Gastrocnemius medialis (tissue), 4 donors: ENCODE measurements around the gene ATP6V1F. TPM values are rescaled to one million over a fixed set of nuclear protein-coding genes. Genes with fewer than 3 reads are reported as not detected.

Source experiments
- ATAC-seq, 2 donors: fragments of 150-250 bp; one replicate each; pipeline ENCODE4 v1.9.1; 2016
- DNase-seq, 2 donors: peaks; one replicate each; pipeline ENCODE4 v3.0.0-alpha.2; 2019
- H3K27ac ChIP-seq, 4 donors: fragments of 200-600 bp; sonication (generic); 1 replicate in 1 of 4; 2 replicates in 3 of 4; pipeline ENCODE4 v1.5.1; 2016 to 2018; ENCODE audit warnings: mild to moderate bottlenecking in 2 of 4, moderate library complexity in 1 of 4
- H3K27me3 ChIP-seq, 3 donors: fragments of 200-600 bp; sonication (generic) in 2 of 3; 1 replicate in 1 of 3; 2 replicates in 2 of 3; pipeline versions ENCODE4 v1.5.1 to v1.6.0; 2016 to 2019; ENCODE audit warnings: mild to moderate bottlenecking in 1 of 3, moderate library complexity in 1 of 3
- H3K36me3 ChIP-seq, 2 donors: fragments of 200-600 bp; sonication (generic) in 1 of 2; one replicate each; pipeline ENCODE4 v1.5.1; 2017 to 2018
- H3K4me1 ChIP-seq, 2 donors: fragments of 200-600 bp; sonication (generic) in 1 of 2; one replicate each; pipeline ENCODE4 v1.5.1; 2016 to 2017; ENCODE audit warnings: mild to moderate bottlenecking in 2 of 2
- H3K4me3 ChIP-seq, 4 donors: fragments of 200-600 bp; sonication (generic) in 3 of 4; 1 replicate in 1 of 4; 2 replicates in 3 of 4; pipeline ENCODE4 v1.5.1; 2016 to 2019; ENCODE audit warnings: mild to moderate bottlenecking in 2 of 4
- H3K9me3 ChIP-seq, 3 donors: fragments of 200-600 bp; sonication (generic) in 2 of 3; 1 replicate in 1 of 3; 2 replicates in 2 of 3; pipeline ENCODE4 v1.5.1; 2016 to 2019
- POLR2A ChIP-seq, 2 donors: fragments of 450-650 bp; IDR thresholded peaks; one replicate each; pipeline ENCODE4 v1.6.1; 2017; ENCODE audit warnings: antibody characterized with exemption in 2 of 2, mild to moderate bottlenecking in 2 of 2, moderate library complexity in 2 of 2
- in situ Hi-C, 4 donors: fragments of 200-750 bp; cut with MboI; loops; one replicate each; pipeline versions ENCODE4 v1.15.0 to v1.8.0; 2017; ENCODE audit warnings: low sequenced_read_pairs in 4 of 4
- intact Hi-C: fragments of 100-400 bp; cut with DNase I; formaldehyde crosslinking; loops from one replicate; pipeline ENCODE4 v1.15.1; 2023; ENCODE audit warnings: low total_unique reads
- total RNA-seq, 4 donors: library from RNA; depleted of rRNA; stranded (reverse); fragments of >200 nt; gene quantifications; one replicate each; pipeline versions ENCODE4 v1.1.0 to v1.2.3, GENCODE V29; 2016
- TF ChIP-seq, protein P1 (sequence below), 5 experiments: fragments of 450-650 bp in 3 of 5; fragments of 200-600 bp in 2 of 5; sonication (generic) in 2 of 5; IDR thresholded peaks in 4 of 5; conservative IDR thresholded peaks in 1 of 5; 1 replicate in 4 of 5; 2 replicates in 1 of 5; pipeline ENCODE4 v1.5.1; 2016 to 2019; ENCODE audit warnings: antibody characterized with exemption in 5 of 5, mild to moderate bottlenecking in 3 of 5, moderate library complexity in 3 of 5

ATP6V1F gene
- 10 to 100 TPM; 79.3 to 99.2 (median 82.3) TPM for total RNA-seq

- Histone ChIP-seq H3K4me3 (peak within 1 kb of the TSS; percentile 72 to 88 (median 79)), H3K27ac (peak within 1 kb of the TSS; percentile 82 to 91 (median 84)), H3K27me3 (no peaks in the 10 kb centered on the region), H3K36me3 (no peaks in the 10 kb centered on the region), H3K4me1 (peaks cover 31 to 45% of the 10 kb centered on the region in 2 donors), H3K9me3 (no peaks in the 10 kb centered on the region)
- peak; percentile 68 to 85 for ATAC-seq
- peak; percentile 95 to 97 for DNase-seq
- intact Hi-C loops (loop anchor here (2.0 kb wide), 2 partner anchors 20 to 32 kb away; partner anchors contain the start of gene FLNC), in situ Hi-C loops (loop anchor here in 2 of 4 donors (10.0 to 25.0 kb wide), 2 partner anchors 118 to 401 kb away; partner anchors contain the start of gene HILPDA (in 1 of the 2))
- TF ChIP-seq, protein P1, sequence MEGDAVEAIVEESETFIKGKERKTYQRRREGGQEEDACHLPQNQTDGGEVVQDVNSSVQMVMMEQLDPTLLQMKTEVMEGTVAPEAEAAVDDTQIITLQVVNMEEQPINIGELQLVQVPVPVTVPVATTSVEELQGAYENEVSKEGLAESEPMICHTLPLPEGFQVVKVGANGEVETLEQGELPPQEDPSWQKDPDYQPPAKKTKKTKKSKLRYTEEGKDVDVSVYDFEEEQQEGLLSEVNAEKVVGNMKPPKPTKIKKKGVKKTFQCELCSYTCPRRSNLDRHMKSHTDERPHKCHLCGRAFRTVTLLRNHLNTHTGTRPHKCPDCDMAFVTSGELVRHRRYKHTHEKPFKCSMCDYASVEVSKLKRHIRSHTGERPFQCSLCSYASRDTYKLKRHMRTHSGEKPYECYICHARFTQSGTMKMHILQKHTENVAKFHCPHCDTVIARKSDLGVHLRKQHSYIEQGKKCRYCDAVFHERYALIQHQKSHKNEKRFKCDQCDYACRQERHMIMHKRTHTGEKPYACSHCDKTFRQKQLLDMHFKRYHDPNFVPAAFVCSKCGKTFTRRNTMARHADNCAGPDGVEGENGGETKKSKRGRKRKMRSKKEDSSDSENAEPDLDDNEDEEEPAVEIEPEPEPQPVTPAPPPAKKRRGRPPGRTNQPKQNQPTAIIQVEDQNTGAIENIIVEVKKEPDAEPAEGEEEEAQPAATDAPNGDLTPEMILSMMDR (IDR thresholded peaks at IDR 0.05 in 4 of 5, conservative IDR thresholded peaks at IDR 0.05 in 1 of 5), result peak in 2 of 5 experiments; percentile 26 to 40
- peak; percentile 76 to 84 for TF ChIP-seq POLR2A (IDR thresholded peaks at IDR 0.05)
These were observed at the start of gene ATP6V1F for GRCh38 chr7:128862571-128863432. ATP6V1F (plus strand) TSS chr7:128862856; CDS start chr7:128862905, 49 bp downstream.

DNA sequence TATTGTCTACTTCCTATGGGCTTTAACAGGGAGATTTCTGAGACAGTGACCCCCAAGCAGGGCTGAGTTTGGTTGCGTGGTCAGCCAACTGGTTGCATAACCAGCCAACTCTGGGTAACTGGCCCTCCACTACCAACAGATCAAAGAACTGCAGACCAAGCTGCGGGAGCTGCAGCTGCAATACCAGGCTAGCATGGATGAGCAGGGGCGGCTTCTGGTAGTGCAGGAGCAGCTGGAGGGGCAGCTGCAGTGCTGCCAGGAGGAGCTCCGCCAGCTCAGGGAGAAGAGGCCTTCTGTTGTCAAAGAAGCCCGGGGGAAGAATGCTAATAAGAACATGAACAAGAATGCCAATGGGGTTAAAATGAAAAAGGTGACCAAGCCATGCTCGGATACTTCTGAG is 48.2 kb upstream of the ATP6V1F start:
- no peaks in the 10 kb centered on the region for H3K27me3 ChIP-seq
- no peaks in the 10 kb centered on the region for H3K9me3 ChIP-seq
- H3K4me3 ChIP-seq, result no peak overlapping the region
- in situ Hi-C loops (no loop called here), intact Hi-C loops (no loop called here)
- no peak for ATAC-seq
- DNase-seq, result no peak
- peaks cover 36 to 44% of the 10 kb centered on the region in 2 donors for H3K4me1 ChIP-seq
- TF ChIP-seq, protein P1 (IDR thresholded peaks at IDR 0.05 in 4 of 5, conservative IDR thresholded peaks at IDR 0.05 in 1 of 5), result no peak
- no peak for TF ChIP-seq POLR2A (IDR thresholded peaks at IDR 0.05)
- H3K36me3 ChIP-seq, result no peaks in the 10 kb centered on the region
- no peak overlapping the region for H3K27ac ChIP-seq

- peaks cover 36% of the 10 kb centered on the region in 2 donors for H3K4me1 ChIP-seq
- H3K9me3 ChIP-seq, result no peaks in the 10 kb centered on the region
- H3K36me3 ChIP-seq, result no peaks in the 10 kb centered on the region
- intact Hi-C loops (no loop called here), in situ Hi-C loops (no loop called here)
- no peaks in the 10 kb centered on the region for H3K27me3 ChIP-seq
- H3K27ac ChIP-seq, result no peak overlapping the region
- DNase-seq (no peak), ATAC-seq (no peak)
- H3K4me3 ChIP-seq, result no peak overlapping the region
- TF ChIP-seq, protein P1 (IDR thresholded peaks at IDR 0.05 in 4 of 5, conservative IDR thresholded peaks at IDR 0.05 in 1 of 5), result no peak
- TF ChIP-seq POLR2A (IDR thresholded peaks at IDR 0.05), result no peak
These were observed 47.2 kb upstream of the ATP6V1F start for GRCh38 chr7:128815289-128815942.

GRCh38 chr7:128818694-128819093 is 44.0 kb upstream of the ATP6V1F start:
- intact Hi-C loops, result no loop called here
- DNase-seq (no peak), ATAC-seq (no peak)
- Histone ChIP-seq H3K4me3 (no peak overlapping the region), H3K27me3 (no peaks in the 10 kb centered on the region), H3K9me3 (no peaks in the 10 kb centered on the region), H3K36me3 (no peaks in the 10 kb centered on the region), H3K27ac (no peak overlapping the region), H3K4me1 (peaks cover 12 to 15% of the 10 kb centered on the region in 2 donors)
- no peak for TF ChIP-seq POLR2A (IDR thresholded peaks at IDR 0.05)
- TF ChIP-seq, protein P1 (IDR thresholded peaks at IDR 0.05 in 4 of 5, conservative IDR thresholded peaks at IDR 0.05 in 1 of 5), result no peak
- in situ Hi-C loops, result no loop called here
